BJ (cell line): ENCODE results near the gene ETV7. TPM values are rescaled to one million over a fixed set of nuclear protein-coding genes. Genes with fewer than 3 reads are reported as not detected.

Experiments used
- CTCF ChIA-PET: fragments of 350-600 bp; formaldehyde crosslinking; extraction: SDS; loops from one replicate; lab custom pipeline; 2021; ENCODE audit warnings: antibody characterized with exemption, inconsistent platforms; lab: Yijun Ruan, JAX
- POLR2A ChIA-PET: fragments of 300-600 bp; sonication (Branson Sonifier 250); formaldehyde crosslinking; extraction: SDS; loops from one replicate; lab custom pipeline; 2021; ENCODE audit warnings: antibody characterized with exemption; lab: Charles Lee
- DNase-seq: peaks from one replicate; pipeline ENCODE4 v3.0.0-alpha.2; 2011; ENCODE audit warnings: low read depth
- H3K27me3 ChIP-seq: 2 replicates; pipeline ENCODE4 v1.6.0; 2011; ENCODE audit warnings: low read length; ENCODE audit not compliant: control insufficient read depth, insufficient read depth
- H3K36me3 ChIP-seq: 2 replicates; pipeline ENCODE4 v1.5.1; 2011; ENCODE audit warnings: low read length; ENCODE audit not compliant: control insufficient read depth, insufficient read depth
- H3K4me3 ChIP-seq: 2 replicates; pipeline ENCODE4 v1.5.1; 2011; ENCODE audit warnings: low read depth, mild to moderate bottlenecking, control low read depth, low read length
- CTCF ChIP-seq: IDR thresholded peaks from 2 replicates; pipeline ENCODE4 v1.5.1; 2011; ENCODE audit warnings: low read depth, mild to moderate bottlenecking, control low read depth, inconsistent platforms, low read length, moderate library complexity; ENCODE audit not compliant: insufficient read depth
- polyA plus RNA-seq: library from polyadenylated mRNA; depleted of rRNA; stranded (reverse); fragments of >200 nt; gene quantifications from 2 replicates; pipeline ENCODE4 v1.2.3, GENCODE V29; 2011

The ETV7 gene
- polyA plus RNA-seq, 1 experiment: 1.8 TPM

GRCh38 chr6:36323062-36323461, 64.4 kb downstream of the ETV7 start:
- POLR2A ChIA-PET: no interaction called here
- TF ChIP-seq CTCF: no peak
- no peak overlapping the region for H3K4me3 ChIP-seq
- CTCF ChIA-PET: interaction anchor here (10.5 kb wide), 1 partner anchor 20 kb away, joined by 72 read pairs; no protein-coding TSS in a partner anchor
- H3K27me3 ChIP-seq: peaks cover 27% of the 10 kb centered on the region
- no peak for DNase-seq
- no peaks in the 10 kb centered on the region for H3K36me3 ChIP-seq

GRCh38 chr6:36322591-36322990, 64.9 kb downstream of the ETV7 start:
- no peak for TF ChIP-seq CTCF
- Histone ChIP-seq H3K36me3 (no peaks in the 10 kb centered on the region), H3K27me3 (peaks cover 26% of the 10 kb centered on the region), H3K4me3 (no peak overlapping the region)
- ChIA-PET CTCF (interaction anchor here (1.1 to 10.5 kb wide), 2 partner anchors 19 to 20 kb away, joined by 5 to 72 read pairs; no protein-coding TSS in a partner anchor), POLR2A (no interaction called here)
- no peak for DNase-seq

- CTCF ChIA-PET: interaction anchor here (1.0 to 10.5 kb wide), 3 partner anchors 10 to 21 kb away, joined by 4 to 72 read pairs (median 4); no protein-coding TSS in a partner anchor
- DNase-seq: no peak
- no peak for TF ChIP-seq CTCF
- H3K27me3 ChIP-seq: peaks cover 15% of the 10 kb centered on the region
- no peaks in the 10 kb centered on the region for H3K36me3 ChIP-seq
- POLR2A ChIA-PET: no interaction called here
- no peak overlapping the region for H3K4me3 ChIP-seq
These were observed 67.0 kb downstream of the ETV7 start for GRCh38 chr6:36320475-36320874.

GRCh38 chr6:36319821-36320220, 67.6 kb downstream of the ETV7 start:
- ChIA-PET POLR2A (no interaction called here), CTCF (interaction anchor here (0.7 to 10.5 kb wide), 3 partner anchors 10 to 21 kb away, joined by 4 to 72 read pairs (median 5); no protein-coding TSS in a partner anchor)
- Histone ChIP-seq H3K36me3 (no peaks in the 10 kb centered on the region), H3K27me3 (peaks cover 14% of the 10 kb centered on the region), H3K4me3 (no peak overlapping the region)
- TF ChIP-seq CTCF: no peak
- DNase-seq: no peak

- ChIA-PET CTCF (interaction anchor here (0.7 to 10.5 kb wide), 3 partner anchors 9 to 21 kb away, joined by 4 to 72 read pairs (median 5); no protein-coding TSS in a partner anchor), POLR2A (no interaction called here)
- TF ChIP-seq CTCF: no peak
- Histone ChIP-seq H3K36me3 (no peaks in the 10 kb centered on the region), H3K27me3 (peaks cover 15% of the 10 kb centered on the region), H3K4me3 (no peak overlapping the region)
- DNase-seq: no peak
These were observed 68.1 kb downstream of the ETV7 start for GRCh38 chr6:36319436-36319762.
